Measurements from ENCODE around the gene GAS2L3.
A peak's percentile ranks its signal among the peaks of the same experiment; 100 is the strongest.

Gene GAS2L3

GRCh38 chr12:100668945-100669536 is 95.6 kb downstream of the GAS2L3 start:
- DNase-seq, result peak; percentile 40

GRCh38 chr12:100669922-100670321 is 96.4 kb downstream of the GAS2L3 start:
- no peak for DNase-seq

- no peak for DNase-seq
Measured at GRCh38 chr12:100671396-100672074, 98.1 kb downstream of the GAS2L3 start.

GRCh38 chr12:100672075-100672592 is 98.7 kb downstream of the GAS2L3 start:
- DNase-seq, result no peak

GRCh38 chr12:100674036-100674888 is 100.8 kb downstream of the GAS2L3 start:
- DNase-seq, result no peak

Data from fibroblast of upper back skin (primary cell).